SKM-1 (cell line): ENCODE measurements around the gene TRAM2.

Experiments
- DNase-seq: peaks from one replicate; lab custom pipeline; 2025; ENCODE audit not compliant: unreplicated experiment; lab: John Stamatoyannopoulos, UW

Gene TRAM2

DNA sequence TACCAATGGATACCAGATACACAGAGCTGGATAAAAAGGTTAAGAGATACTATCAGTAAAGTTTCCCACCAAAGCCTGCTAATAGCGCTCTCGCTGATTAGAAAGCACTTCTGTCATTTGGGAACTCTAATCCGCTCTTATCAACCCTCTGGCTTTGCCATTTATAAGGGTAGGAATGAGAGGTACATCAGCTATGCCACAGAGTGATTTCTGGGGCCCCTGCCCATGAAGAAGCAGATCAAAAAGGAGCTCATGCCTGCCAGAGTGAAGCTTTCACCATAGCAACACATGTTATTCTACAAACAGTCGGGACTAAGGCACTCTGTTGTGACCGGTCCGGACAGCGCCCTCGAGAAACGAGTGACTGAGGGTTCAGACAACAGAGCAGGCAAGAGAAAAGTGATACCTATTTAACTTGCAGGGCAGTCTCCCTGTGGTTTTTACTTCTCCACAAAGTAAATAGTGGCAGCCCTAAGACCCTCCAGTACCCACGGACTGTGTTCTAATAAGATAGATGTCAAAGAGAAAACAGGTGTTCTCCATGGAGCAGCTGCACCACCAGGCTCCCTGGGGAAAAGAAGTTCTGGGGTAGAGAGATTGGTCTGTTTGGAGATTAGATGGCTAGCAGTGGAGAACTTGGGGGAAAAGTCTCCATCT lies 5.6 kb downstream of the TRAM2 start:
- no peak for DNase-seq

DNA sequence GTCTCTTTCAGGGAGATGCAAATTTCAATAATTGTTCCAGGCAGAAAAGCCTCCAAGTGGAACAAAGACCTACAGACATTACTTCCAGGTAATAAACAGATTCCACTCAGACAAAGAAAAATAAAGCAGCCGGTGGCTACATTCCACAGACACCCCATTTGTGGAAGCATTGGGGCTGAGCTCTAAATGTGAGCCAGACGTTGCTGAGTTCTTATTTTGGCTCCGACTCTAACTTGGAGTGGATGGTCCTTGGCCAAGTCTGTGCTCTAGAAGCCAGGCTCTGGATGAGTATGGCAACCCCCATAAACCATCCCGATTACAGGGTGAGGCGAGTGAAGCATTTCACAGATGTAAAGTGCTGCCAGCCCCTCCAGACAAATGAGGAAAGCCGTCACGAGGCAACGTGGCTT lies 6.6 kb downstream of the TRAM2 start:
- DNase-seq, result no peak

DNA sequence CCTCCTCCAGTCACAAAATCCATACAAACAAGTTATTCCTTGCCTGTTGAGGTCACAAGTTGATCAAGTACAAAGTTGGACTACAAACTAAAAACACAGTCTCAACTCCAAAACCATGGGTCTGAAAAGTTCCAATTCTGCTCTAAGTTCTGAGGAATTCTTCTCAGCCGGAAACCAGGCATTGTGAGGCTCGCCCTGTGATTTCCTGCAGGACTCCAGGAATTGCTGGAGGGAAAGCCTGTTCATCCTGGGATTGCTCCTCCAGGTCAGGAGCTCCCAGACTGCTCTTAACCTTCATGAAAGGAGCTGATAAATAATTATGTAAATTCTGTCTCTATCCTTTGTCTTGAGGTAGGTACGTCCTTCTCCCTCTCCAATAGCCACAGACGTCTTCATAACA lies 8.5 kb downstream of the TRAM2 start:
- DNase-seq, result no peak

DNA sequence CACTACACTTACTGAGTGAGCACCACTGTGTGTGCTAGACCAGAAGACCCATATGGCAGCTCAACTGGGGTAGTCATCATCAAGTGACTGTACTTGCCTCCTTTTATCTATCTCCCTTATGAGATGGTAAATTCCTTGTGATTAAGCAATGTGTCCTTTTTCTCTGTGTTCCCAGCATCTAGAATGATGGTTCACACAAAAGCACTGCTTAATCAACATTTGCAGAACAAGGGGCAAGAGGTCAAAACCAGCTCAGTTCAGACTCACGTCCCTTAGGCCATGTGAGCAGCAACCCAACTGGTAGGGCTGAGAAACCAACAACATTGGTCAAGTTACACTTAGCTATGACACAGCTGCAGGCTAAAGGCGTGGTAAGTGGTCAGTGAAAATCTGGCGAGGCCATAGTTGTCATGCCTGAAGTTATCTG lies 10.0 kb downstream of the TRAM2 start:
- DNase-seq, result no peak

DNA sequence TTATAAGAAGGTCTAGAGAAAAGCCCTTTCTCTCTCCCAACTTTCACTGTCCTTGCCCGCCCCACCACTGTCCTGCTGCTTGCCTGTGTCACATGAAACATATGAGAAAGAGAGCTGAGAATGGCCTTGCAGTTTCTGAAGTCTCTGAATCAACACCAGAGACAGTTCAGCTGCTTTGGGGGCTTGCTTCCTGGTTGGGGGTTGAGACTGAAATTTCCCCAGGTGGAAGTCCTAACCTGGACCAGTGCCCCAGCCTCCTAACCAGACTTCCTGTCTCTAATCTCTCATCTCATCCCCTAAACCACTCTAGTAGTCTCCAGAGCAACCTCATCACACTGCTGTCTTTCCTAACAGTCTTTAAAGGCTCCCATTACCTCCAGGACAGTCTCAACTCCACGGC lies 10.7 kb downstream of the TRAM2 start:
- DNase-seq, result no peak

DNA sequence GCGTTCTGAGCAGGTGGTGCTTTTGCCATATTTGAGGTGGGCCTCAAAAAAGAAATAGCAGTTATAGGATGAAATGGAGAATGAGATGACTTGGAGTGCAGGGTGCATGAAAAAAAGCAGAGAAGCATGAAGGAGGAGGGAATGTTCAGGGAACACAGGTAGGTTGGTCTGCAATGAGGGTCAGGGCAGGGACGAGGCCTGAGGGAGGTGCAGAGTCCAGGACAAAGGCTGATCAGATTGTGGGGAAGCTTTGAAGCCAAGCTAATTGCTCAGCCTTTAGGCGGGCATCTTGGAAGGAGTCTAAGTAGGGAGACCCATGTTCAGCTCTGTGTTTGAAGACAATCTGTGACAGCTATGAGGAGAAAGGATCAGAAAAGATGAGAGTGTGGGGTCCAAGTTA lies 12.0 kb downstream of the TRAM2 start:
- no peak for DNase-seq

DNA sequence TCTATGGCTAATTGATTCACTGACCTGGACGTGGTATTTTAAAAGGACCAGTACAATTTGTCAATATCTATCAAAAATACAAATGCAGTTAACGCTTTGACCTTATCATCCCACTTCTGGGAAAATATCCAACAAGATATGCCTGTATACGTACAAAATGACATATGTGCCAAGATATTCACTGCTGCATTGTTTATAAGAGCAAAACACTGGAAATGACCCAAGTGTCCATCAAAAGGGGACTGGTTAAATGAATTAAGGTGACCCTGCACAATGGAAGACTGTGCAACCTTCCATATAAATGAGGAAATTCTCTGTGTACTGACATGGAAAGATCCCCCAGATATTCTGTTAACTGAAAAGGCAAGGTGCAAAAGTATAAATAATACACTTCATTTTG lies 13.9 kb downstream of the TRAM2 start:
- no peak for DNase-seq

DNA sequence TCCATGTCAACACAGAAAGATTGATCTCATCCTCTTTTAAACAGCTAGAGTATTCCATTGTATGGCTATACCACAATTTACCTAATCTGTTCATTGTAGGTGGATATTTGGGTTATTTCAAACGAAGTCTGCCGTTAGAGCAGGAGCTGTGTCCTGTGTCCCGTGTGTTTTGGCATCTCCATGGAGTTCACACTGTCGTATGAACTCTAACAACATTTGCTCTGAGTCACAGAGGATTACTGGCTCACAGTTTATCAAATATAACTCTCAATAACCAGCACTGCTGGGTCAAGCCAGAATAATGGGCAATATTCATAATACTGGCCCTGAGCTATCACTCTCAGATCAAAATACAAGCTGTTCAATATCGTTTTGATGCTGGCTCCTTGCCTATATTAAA lies 16.4 kb downstream of the TRAM2 start:
- DNase-seq, result no peak

DNA sequence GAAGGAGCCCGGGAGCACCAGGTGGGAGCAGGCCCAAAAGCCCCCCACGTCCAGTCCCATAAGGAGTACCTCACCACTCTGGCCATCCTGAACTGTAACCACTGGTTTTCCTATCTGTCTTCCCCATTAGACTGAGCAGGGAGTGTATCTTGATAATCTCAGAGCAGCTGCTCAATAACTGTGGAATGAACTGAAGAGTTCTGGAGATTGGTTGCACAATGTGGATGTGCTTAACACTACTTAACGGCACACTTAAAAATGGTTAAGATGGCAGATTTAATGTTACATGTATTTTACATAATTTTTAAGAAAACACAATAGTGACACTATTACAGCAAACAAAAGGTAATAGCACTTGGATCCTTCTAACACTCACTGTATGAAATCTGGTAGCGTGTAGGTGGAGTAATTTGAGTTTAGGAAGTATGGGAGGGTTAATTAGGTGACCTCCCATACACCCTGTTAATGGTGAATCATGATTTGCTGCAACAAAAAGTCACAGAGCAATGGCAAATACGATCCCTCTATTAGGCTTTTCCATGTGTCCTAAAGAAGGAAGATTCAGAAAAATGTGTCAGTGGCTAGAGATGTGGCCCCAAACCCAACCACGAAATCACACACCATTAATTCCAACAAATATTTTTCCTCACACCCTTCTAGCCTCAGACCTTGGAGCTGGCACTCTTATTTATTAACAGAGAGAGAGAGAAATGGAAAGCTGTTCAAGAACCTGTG lies 18.4 kb downstream of the TRAM2 start:
- DNase-seq, result no peak

DNA sequence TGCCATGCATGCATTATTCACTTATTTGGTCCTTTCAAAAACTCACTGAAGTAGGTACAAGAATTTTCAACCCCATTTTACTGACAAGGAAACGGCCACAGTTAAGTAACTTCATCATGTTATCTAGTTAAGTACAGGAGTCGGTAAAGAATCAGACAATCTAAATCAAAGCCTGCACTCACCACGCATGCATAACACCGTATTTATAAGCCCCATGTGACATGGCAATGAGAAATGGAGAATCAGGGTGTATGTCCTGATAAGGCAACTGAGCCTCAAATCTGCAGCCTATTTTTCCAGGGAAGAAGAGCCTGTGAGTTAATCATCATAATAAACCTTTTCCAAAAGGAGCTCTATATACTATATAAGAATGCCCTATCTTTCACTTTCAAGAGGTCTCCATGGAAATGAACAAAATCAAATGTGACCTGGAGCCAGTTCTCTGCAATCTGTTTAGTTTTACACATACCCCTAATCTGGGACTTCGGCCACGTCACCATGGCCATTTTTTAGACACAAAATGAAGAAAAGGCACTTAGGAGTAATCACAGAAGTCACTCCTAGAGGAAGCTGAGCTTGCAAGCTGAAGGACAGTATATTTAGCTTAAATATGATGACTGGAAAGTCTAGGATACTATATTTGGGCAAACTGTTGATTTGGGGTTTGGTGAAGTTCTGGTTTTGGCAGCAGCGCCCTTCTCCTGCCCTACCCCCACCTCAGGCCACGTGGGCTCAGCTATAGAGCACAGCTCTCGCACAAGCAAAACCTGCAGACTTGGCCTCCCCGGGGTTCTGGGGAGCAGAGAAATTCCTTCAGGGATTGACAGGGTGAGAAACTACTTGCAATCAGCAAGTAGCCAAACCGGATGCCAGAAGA lies 19.2 kb downstream of the TRAM2 start:
- no peak for DNase-seq

DNA sequence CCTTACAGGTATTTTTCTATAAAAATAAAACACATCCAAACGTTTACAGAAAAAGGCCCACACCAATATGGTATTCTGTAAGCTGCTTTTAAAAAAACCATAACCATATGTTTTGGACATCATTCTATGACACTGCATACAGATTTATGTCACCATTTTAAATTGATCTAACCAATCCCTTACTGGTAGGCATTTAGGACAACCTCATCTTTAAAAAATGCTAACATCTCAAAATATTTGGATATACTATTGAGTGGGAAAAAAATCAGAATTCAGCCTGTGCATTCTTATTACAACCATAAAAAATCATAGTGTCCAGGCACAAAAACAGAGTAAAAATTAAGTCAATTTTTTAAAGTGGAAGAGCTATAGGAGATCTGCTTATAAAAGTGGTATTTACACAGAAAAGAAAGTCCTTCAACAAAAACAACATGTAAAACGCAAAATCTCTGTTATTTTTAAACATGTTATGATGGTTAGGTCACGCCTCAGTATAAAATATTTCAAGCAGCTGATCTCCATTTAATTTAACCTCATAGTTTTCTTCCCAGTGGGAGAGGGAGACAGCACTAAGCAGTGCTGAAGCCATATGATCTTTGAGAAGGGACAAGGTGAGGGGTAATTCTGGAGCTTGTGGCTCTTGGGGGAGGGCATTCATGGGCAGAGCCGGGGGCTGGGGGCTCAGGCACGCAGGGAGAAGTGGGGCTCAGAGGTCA lies 21.2 kb downstream of the TRAM2 start:
- DNase-seq, result no peak

DNA sequence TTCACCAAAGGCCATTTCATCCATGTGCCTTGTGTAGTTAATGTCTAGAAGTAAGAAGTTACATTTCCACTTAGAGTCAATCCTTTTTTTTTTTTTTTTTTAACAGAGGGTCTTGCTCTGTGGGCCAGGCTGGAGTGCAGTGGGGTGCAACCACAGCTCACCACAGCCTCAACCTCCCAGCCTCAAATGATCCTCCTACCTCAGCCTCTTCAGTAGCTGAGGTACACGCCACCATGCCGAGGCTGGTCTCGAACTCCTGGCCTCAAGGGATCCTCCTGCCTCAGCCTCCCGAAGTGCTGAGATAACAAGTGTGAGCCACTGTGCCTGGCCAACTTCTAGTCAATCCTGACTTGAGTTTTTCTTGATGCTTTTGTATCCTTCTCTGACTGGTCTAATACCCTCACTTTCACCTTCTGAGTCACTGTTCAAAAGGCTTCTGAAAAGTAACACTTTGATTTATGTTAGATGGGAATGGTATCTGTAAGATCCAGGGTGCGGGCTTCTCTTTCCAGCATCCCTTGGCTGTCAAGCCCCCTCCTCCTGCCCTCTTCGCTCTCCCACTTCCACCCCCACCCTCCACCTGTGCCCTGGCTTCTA lies 22.1 kb downstream of the TRAM2 start:
- DNase-seq, result no peak

DNA sequence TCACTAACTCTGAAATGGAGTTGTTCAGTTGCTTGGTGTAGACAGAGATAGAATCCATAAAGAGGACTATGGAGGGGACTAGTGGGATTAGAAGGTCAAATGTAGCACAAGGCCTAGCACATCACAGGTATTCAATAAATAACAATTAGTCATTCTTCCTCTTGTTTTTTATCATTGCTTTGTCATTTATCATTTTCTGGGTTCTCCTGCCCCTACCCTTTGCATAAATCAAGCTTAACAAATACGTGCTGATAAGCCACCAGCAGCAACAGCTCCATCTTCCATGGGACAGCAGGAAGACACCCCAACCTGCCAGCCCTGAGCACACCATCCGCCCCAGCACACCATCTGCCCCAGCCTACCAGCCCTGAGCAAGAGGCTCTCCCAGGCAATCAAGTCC lies 23.1 kb downstream of the TRAM2 start:
- DNase-seq, result no peak

DNA sequence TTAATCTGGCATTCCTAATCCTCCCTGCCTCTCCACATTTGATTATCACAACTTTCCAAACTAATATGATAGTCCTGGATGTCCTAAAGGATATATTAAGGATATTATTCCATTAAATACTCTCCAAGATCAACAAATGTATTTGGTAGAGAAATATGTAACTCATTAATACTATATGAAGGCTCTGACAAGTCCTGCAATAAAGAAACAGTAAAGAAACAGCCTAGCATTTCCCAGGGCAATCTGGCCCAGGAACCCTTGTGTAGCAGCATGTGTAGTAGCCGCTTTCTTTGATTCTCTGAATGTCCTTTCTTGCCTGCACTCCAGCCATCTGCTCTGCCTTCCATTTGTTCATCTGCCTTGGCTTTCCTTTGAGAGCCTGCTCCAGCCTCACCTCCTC lies 23.7 kb downstream of the TRAM2 start:
- no peak for DNase-seq

DNA sequence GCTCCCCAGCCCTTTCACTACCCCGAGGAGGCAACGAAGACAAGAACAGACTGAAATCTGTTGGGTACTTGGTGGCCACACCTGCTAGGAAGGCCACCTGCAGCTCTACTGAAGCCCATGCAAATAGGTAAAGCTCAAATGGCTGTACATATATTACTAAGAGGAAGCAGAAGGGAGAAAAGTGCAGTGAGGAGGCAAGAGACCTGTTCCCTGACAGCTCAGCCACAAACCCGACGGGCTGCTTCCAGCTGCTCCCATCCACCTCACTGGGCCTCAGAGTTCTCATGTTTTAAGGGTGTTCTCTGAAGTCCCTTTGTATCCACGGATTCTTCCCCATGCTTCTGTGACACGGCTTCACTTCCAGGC lies 24.6 kb downstream of the TRAM2 start:
- no peak for DNase-seq

DNA sequence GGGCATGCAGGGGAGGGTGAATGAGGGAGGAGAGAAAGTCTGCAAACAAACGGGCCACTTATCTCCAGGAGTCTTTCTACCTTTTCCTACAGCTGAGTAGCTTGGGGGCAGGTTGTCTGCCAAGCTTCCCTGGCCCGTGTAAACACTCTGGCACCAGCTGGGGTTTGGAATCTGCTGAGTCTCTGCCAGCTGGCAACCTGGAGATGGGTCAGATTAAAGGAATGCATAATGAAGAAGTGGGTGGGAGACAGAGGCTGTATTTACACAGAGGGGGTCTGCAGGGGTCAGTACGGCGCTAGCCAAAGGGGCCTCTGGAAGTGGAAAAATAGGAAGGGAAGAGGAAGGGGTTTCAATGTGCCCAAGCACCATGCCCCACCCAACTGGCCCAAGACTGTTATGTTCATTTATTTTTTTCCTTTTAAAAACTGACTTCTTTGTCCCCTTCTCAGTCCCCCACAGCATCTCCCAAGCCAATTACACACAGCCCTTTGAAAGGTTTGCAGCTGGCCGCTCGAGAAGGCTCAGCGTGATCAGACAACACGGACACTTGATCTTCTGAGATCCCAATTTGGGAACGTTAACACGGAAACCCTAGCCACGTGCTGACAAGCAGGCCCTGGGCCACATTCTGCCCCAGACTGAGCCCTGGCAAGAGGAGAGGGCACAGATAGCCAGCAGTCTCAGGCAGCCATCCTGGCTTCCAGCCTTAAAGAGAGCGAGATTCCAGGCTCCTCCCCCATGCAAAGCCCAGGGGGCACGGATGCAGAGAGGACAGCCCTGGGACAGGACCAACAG lies 25.2 kb downstream of the TRAM2 start:
- no peak for DNase-seq

DNA sequence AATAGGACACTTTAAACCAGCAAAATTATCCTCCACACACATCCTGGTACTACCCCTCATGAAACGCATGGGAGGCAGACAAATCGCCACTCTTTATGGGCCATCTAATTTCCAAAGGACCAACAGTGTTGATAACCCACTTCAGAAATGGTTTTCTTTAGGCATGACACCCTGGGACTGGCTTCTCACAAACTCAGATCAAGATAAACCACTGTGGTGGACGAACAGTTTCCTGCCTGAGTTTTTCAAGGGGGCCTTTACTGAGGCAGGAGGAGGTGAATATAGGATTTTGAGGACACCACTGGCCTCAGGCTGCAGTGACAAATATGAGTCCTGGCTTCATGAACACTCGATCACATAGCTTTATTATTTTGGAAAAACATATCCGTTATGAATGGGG lies 26.0 kb downstream of the TRAM2 start:
- DNase-seq, result no peak

DNA sequence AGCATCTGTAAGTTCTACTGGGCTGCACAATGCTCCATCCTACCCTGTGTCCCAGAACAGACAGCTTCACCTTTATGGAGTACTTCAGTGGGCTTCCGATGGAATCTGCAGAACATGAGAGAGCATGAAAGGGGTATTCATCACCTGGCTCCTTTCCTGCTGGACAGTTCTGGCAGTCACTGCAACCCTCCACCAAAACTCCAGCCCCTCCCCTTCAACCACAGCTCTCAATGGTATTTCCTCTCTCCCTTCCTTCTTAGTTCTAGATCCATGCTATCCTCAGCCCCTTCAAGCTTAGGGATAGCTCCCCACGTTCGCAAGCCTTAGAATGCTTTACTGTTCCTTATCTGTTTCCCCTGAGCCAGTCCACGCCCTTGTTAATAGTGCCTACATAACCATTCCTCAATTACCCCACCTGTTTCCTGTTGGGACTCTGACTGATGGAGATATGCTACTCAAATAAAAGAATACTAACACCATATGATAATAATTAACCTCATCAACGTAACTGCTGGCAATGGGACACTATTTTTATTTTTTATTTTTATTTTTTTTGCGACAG lies 26.8 kb downstream of the TRAM2 start:
- no peak for DNase-seq

DNA sequence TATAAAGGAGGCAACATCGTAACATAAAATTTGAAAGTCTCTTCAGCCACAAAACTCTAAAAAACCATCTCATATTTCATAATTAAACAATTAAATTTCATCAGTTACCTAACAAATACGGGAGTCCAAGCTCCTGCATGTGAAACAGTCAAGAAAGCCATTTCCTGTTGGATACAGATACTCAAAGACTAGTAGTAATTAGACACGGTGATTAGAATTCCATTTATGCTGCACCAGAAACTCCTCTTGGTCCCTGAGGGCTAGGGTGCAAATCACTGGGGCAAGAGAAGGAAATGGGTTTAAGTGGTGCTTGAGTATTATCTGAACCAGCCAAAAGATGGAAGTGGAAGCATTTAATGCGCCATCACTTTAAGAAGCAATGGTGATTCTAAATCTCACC lies 27.4 kb downstream of the TRAM2 start:
- no peak for DNase-seq

DNA sequence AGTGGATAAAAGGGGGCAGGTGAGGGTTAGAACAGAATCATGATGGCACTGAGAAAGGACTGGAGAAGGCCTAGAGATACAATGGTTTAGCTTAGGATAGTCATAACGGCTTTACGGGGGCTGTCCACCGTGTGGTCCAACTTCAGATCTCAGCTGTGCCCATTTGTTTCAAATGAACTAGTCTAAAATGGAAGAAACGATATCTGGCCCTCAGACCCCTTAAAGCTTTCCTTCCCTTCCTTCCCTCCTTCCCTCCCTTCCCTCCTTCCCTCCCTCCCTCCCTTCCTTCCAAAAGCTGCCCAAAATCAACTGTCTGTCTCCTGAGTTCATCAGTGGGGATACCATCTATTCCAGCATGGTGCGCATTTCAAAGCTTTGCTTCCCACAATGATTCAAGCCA lies 27.9 kb downstream of the TRAM2 start:
- no peak for DNase-seq
